ENCODE data around the gene ERGIC1. TPM values are rescaled to one million over a fixed set of nuclear protein-coding genes. Genes with fewer than 3 reads are reported as not detected.

Gene ERGIC1
- polyA plus RNA-seq, 1 donor from 2014 or later: 59.1 TPM

GRCh38 chr5:172944741-172945140 lies 110.7 kb downstream of the ERGIC1 start:
- H3K27me3 ChIP-seq (ENCODE audit: insufficient read depth, low read depth, low read length): no peaks in the 10 kb centered on the region
- no peaks in the 10 kb centered on the region for H3K9me3 ChIP-seq (ENCODE audit: low read length)
- H3F3A ChIP-seq (ENCODE audit: insufficient read depth, low read length, poor library complexity, severe bottlenecking): no peaks in the 10 kb centered on the region
- H3K4me3 ChIP-seq (ENCODE audit: low read length): no peak overlapping the region
- H2AFZ ChIP-seq (ENCODE audit: low read depth, low read length): no peak overlapping the region
- H4K20me1 ChIP-seq (ENCODE audit: insufficient read depth): no peaks in the 10 kb centered on the region
- H3K9me2 ChIP-seq (ENCODE audit: insufficient read depth, low read length): no peaks in the 10 kb centered on the region
- H3K9ac ChIP-seq (ENCODE audit: low read length): no peak overlapping the region
- H3K36me3 ChIP-seq (ENCODE audit: insufficient read depth, low read length): no peaks in the 10 kb centered on the region
- H3K4me2 ChIP-seq (ENCODE audit: low read length): no peak overlapping the region
- no peaks in the 10 kb centered on the region for H3K79me2 ChIP-seq (replicated peaks; ENCODE audit: insufficient read depth, low read length)
- TF ChIP-seq SMC3 (conservative IDR thresholded peaks at IDR 0.05; ENCODE audit: poor library complexity): no peak
- TF ChIP-seq MXI1 (conservative IDR thresholded peaks at IDR 0.05; ENCODE audit: poor library complexity, severe bottlenecking): no peak
- TF ChIP-seq POLR2AphosphoS5 (IDR thresholded peaks at IDR 0.05): no peak
- TF ChIP-seq EZH2 (IDR thresholded peaks at IDR 0.05; ENCODE audit: borderline replicate concordance, insufficient read depth, low read length, poor library complexity, severe bottlenecking): no peak
- TF ChIP-seq REST (IDR thresholded peaks at IDR 0.05; ENCODE audit: borderline replicate concordance): no peak
- no peak for TF ChIP-seq CTCF (IDR thresholded peaks at IDR 0.05; ENCODE audit: poor library complexity, severe bottlenecking)
- H3K27ac ChIP-seq (ENCODE audit: low read length): no peak overlapping the region

- Histone ChIP-seq H3K9ac (ENCODE audit: low read length) (no peak overlapping the region), H3K9me2 (ENCODE audit: insufficient read depth, low read length) (no peaks in the 10 kb centered on the region), H3K79me2 (replicated peaks; ENCODE audit: insufficient read depth, low read length) (no peaks in the 10 kb centered on the region), H3F3A (ENCODE audit: insufficient read depth, low read length, poor library complexity, severe bottlenecking) (no peaks in the 10 kb centered on the region), H4K20me1 (ENCODE audit: insufficient read depth) (no peaks in the 10 kb centered on the region), H2AFZ (ENCODE audit: low read depth, low read length) (no peak overlapping the region), H3K27me3 (ENCODE audit: insufficient read depth, low read depth, low read length) (no peaks in the 10 kb centered on the region), H3K4me3 (ENCODE audit: low read length) (no peak overlapping the region), H3K4me2 (ENCODE audit: low read length) (no peak overlapping the region), H3K9me3 (ENCODE audit: low read length) (no peaks in the 10 kb centered on the region), H3K27ac (ENCODE audit: low read length) (no peak overlapping the region), H3K36me3 (ENCODE audit: insufficient read depth, low read length) (no peaks in the 10 kb centered on the region)
- TF ChIP-seq MXI1 (conservative IDR thresholded peaks at IDR 0.05; ENCODE audit: poor library complexity, severe bottlenecking) (no peak), CTCF (IDR thresholded peaks at IDR 0.05; ENCODE audit: poor library complexity, severe bottlenecking) (no peak), SMC3 (conservative IDR thresholded peaks at IDR 0.05; ENCODE audit: poor library complexity) (no peak), EP300 (conservative IDR thresholded peaks at IDR 0.05; ENCODE audit: poor library complexity, severe bottlenecking) (no peak), POLR2AphosphoS5 (IDR thresholded peaks at IDR 0.05) (no peak), EZH2 (IDR thresholded peaks at IDR 0.05; ENCODE audit: borderline replicate concordance, insufficient read depth, low read length, poor library complexity, severe bottlenecking) (no peak)
Measured at GRCh38 chr5:172945151-172945550, 111.1 kb downstream of the ERGIC1 start.
